Measurements from ENCODE around the gene LMO1. TPM values are rescaled to one million over a fixed set of nuclear protein-coding genes. Genes with fewer than 3 reads are reported as not detected.

Gene LMO1
- total and polyA plus RNA-seq, 9 of the 15 experiments (the other 6 are each of a cell fraction or from before 2014, with no cell fraction given): not detected

- ATAC-seq (no peak), FAIRE-seq (no peak), DNase-seq (ENCODE audit: extremely low read depth in 1 of 4, low spot score in 3 of 4) (no peak)
- Histone ChIP-seq H3K9ac (ENCODE audit: insufficient read depth in 1 of 2, low read depth in 2 of 2, low read length in 2 of 2) (no peak overlapping the region), H4K20me1 (replicated peaks; ENCODE audit: control insufficient read depth, insufficient read depth, low read length) (0 out of 2 replicates have a peak, but pooled peaks cover 4% of the 10 kb centered on the region), H3K9me1 (ENCODE audit: control insufficient read depth, insufficient read depth, low read length) (no peaks in the 10 kb centered on the region), H2AFZ (ENCODE audit: low read depth, low read length) (no peak overlapping the region), H3K9me3 (replicated peaks; ENCODE audit: control insufficient read depth, insufficient read depth, low read depth, low read length) (no peaks in the 10 kb centered on the region), H3K79me2 (ENCODE audit: control insufficient read depth, insufficient read depth, low read length) (no peaks in the 10 kb centered on the region), H3K4me2 (ENCODE audit: insufficient read depth, low read length) (no peak overlapping the region), H3K27ac (ENCODE audit: extremely low read depth, low read depth, low read length) (no peak overlapping the region), H3K36me3 (ENCODE audit: control insufficient read depth, insufficient read depth, low read length) (no peaks in the 10 kb centered on the region), H3K27me3 (ENCODE audit: control insufficient read depth in 2 of 2, insufficient read depth in 2 of 2, low read length in 2 of 2) (peaks cover 0 to 29% of the 10 kb centered on the region in 2 experiments; a peak in 4 of 5 replicates), H3K4me3 (no peak overlapping the region), H3K4me1 (replicated peaks in 1 of 2; ENCODE audit: control insufficient read depth in 2 of 2, insufficient read depth in 2 of 2, low read length in 2 of 2) (no peaks in the 10 kb centered on the region)
- in situ Hi-C loops (cut with MboI) (no loop called here), intact Hi-C loops (cut with micrococcal nuclease) (no loop called here)
- POLR2A ChIA-PET: no interaction called here
- CTCF ChIA-PET (ENCODE audit: low intra/inter-chr PET ratio): no interaction called here
- BruUV-seq (replicated peaks): no TSS peak
- 16% methylated on average over 5 of the region's 5 CpGs for WGBS (ENCODE audit: insufficient coverage, low coverage, missing lambda C conversion rate)
- no peak for TF ChIP-seq ZNF134 (CRISPR knock-in tag; conservative IDR thresholded peaks at IDR 0.05)
- TF ChIP-seq ZNF592 (IDR thresholded peaks at IDR 0.05): no peak
- TF ChIP-seq ZNF584 (CRISPR knock-in tag; IDR thresholded peaks at IDR 0.05; ENCODE audit: low read depth): no peak
- TF ChIP-seq ELF1 (tag; IDR thresholded peaks at IDR 0.05): no peak
- no peak for TF ChIP-seq ARID3A (IDR thresholded peaks at IDR 0.05; ENCODE audit: borderline replicate concordance, low read depth, low read length)
- no peak for TF ChIP-seq ELK3 (CRISPR knock-in tag; IDR thresholded peaks at IDR 0.05)
- TF ChIP-seq PML (IDR thresholded peaks at IDR 0.05; ENCODE audit: low read length): no peak
- TF ChIP-seq PURB (CRISPR knock-in tag; IDR thresholded peaks at IDR 0.05; ENCODE audit: low read depth): no peak
- TF ChIP-seq ZNF212 (CRISPR knock-in tag; IDR thresholded peaks at IDR 0.05): no peak
- no peak for TF ChIP-seq ZC3H11A (IDR thresholded peaks at IDR 0.05; ENCODE audit: low read depth, low read length)
- no peak for TF ChIP-seq ZSCAN29 (IDR thresholded peaks at IDR 0.05)
- no peak for TF ChIP-seq ZNF41 (CRISPR knock-in tag; conservative IDR thresholded peaks at IDR 0.05)
- no peak for TF ChIP-seq TCF7L2 (IDR thresholded peaks at IDR 0.05; ENCODE audit: low read depth, low read length)
- no peak for TF ChIP-seq ATF3 (IDR thresholded peaks at IDR 0.05)
- TF ChIP-seq ATF3 (CRISPR knock-in tag; conservative IDR thresholded peaks at IDR 0.05): no peak
Observed at GRCh38 chr11:8271106-8271886, 7.6 kb upstream of the LMO1 start.
